ENCODE measurements around the gene SBF2.
"Not testable (repeated sequence)": the region's sequence is repeated elsewhere in the genome, so short reads cannot be mapped to it uniquely, and the experiment has no call there.

SBF2 gene

GRCh38 chr11:10130875-10131274 is 163.1 kb downstream of the SBF2 start:
- no peak overlapping the region for H3K27ac ChIP-seq (ENCODE audit: low read length)
- no peak for DNase-seq
- H3K4me2 ChIP-seq (ENCODE audit: low read depth, low read length), result no peak overlapping the region
- H3K27me3 ChIP-seq (replicated peaks; ENCODE audit: insufficient read depth, low read length), result no peaks in the 10 kb centered on the region
- no peaks in the 10 kb centered on the region for H4K20me1 ChIP-seq (ENCODE audit: insufficient read depth, low read length)
- no peak overlapping the region for H3K9ac ChIP-seq (ENCODE audit: low read length)
- H2AFZ ChIP-seq (ENCODE audit: low read length), result no peak overlapping the region
- no peaks in the 10 kb centered on the region for H3K9me2 ChIP-seq (replicated peaks; ENCODE audit: insufficient read depth, low read length)
- H3K4me1 ChIP-seq (ENCODE audit: low read length), result no peaks in the 10 kb centered on the region
- no peaks in the 10 kb centered on the region for H3F3A ChIP-seq (ENCODE audit: insufficient read depth, low read length)
- no peaks in the 10 kb centered on the region for H3K79me2 ChIP-seq (ENCODE audit: low read length)
- no peaks in the 10 kb centered on the region for H3K36me3 ChIP-seq (replicated peaks; ENCODE audit: insufficient read depth, low read length)
- TF ChIP-seq CTCF (IDR thresholded peaks at IDR 0.05; ENCODE audit: low read length), result no peak
- TF ChIP-seq EZH2 (optimal IDR thresholded peaks at IDR 0.05; ENCODE audit: low read depth, low read length), result no peak
- no peak for TF ChIP-seq EZH2phosphoT487 (IDR thresholded peaks at IDR 0.05; ENCODE audit: low read length)
- H3K4me3 ChIP-seq (ENCODE audit: low read length), result no peak overlapping the region
- H3K9me3 ChIP-seq (replicated peaks; ENCODE audit: insufficient read depth, low read length), result no peaks in the 10 kb centered on the region

- not testable (repeated sequence) for H3K79me2 ChIP-seq (ENCODE audit: low read length); H3K9me3 ChIP-seq (replicated peaks; ENCODE audit: insufficient read depth, low read length); H3K4me3 ChIP-seq (ENCODE audit: low read length); H3K27me3 ChIP-seq (replicated peaks; ENCODE audit: insufficient read depth, low read length); H3F3A ChIP-seq (ENCODE audit: insufficient read depth, low read length); H3K27ac ChIP-seq (ENCODE audit: low read length); H3K4me1 ChIP-seq (ENCODE audit: low read length); H4K20me1 ChIP-seq (ENCODE audit: insufficient read depth, low read length); H2AFZ ChIP-seq (ENCODE audit: low read length); H3K9ac ChIP-seq (ENCODE audit: low read length); H3K9me2 ChIP-seq (replicated peaks; ENCODE audit: insufficient read depth, low read length); DNase-seq; H3K4me2 ChIP-seq (ENCODE audit: low read depth, low read length); H3K36me3 ChIP-seq (replicated peaks; ENCODE audit: insufficient read depth, low read length)
Measured at GRCh38 chr11:10129184-10129583, 164.8 kb downstream of the SBF2 start.

- Histone ChIP-seq H2AFZ (ENCODE audit: low read length) (no peak overlapping the region), H3K36me3 (replicated peaks; ENCODE audit: insufficient read depth, low read length) (no peaks in the 10 kb centered on the region), H3K9ac (ENCODE audit: low read length) (no peak overlapping the region), H3K4me2 (ENCODE audit: low read depth, low read length) (no peak overlapping the region), H3K4me3 (ENCODE audit: low read length) (no peak overlapping the region), H3K4me1 (ENCODE audit: low read length) (no peaks in the 10 kb centered on the region), H3K79me2 (ENCODE audit: low read length) (no peaks in the 10 kb centered on the region), H4K20me1 (ENCODE audit: insufficient read depth, low read length) (no peaks in the 10 kb centered on the region), H3K27ac (ENCODE audit: low read length) (no peak overlapping the region), H3K27me3 (replicated peaks; ENCODE audit: insufficient read depth, low read length) (no peaks in the 10 kb centered on the region), H3K9me2 (replicated peaks; ENCODE audit: insufficient read depth, low read length) (no peaks in the 10 kb centered on the region), H3F3A (ENCODE audit: insufficient read depth, low read length) (no peaks in the 10 kb centered on the region), H3K9me3 (replicated peaks; ENCODE audit: insufficient read depth, low read length) (no peaks in the 10 kb centered on the region)
- DNase-seq, result no peak
- TF ChIP-seq EZH2 (optimal IDR thresholded peaks at IDR 0.05; ENCODE audit: low read depth, low read length) (no peak), CTCF (IDR thresholded peaks at IDR 0.05; ENCODE audit: low read length) (no peak), EZH2phosphoT487 (IDR thresholded peaks at IDR 0.05; ENCODE audit: low read length) (no peak)
Measured at GRCh38 chr11:10125522-10126133, 168.4 kb downstream of the SBF2 start.

GRCh38 chr11:10122326-10123197 is 171.5 kb downstream of the SBF2 start:
- no peaks in the 10 kb centered on the region for H3K27me3 ChIP-seq (replicated peaks; ENCODE audit: insufficient read depth, low read length)
- no peak overlapping the region for H3K9ac ChIP-seq (ENCODE audit: low read length)
- H3K4me1 ChIP-seq (ENCODE audit: low read length), result no peaks in the 10 kb centered on the region
- H3K4me3 ChIP-seq (ENCODE audit: low read length), result no peak overlapping the region
- H3K4me2 ChIP-seq (ENCODE audit: low read depth, low read length), result no peak overlapping the region
- no peaks in the 10 kb centered on the region for H4K20me1 ChIP-seq (ENCODE audit: insufficient read depth, low read length)
- H3K9me2 ChIP-seq (replicated peaks; ENCODE audit: insufficient read depth, low read length), result no peaks in the 10 kb centered on the region
- no peaks in the 10 kb centered on the region for H3K36me3 ChIP-seq (replicated peaks; ENCODE audit: insufficient read depth, low read length)
- H2AFZ ChIP-seq (ENCODE audit: low read length), result no peak overlapping the region
- H3K9me3 ChIP-seq (replicated peaks; ENCODE audit: insufficient read depth, low read length), result no peaks in the 10 kb centered on the region
- H3F3A ChIP-seq (ENCODE audit: insufficient read depth, low read length), result no peaks in the 10 kb centered on the region
- DNase-seq, result no peak
- no peak overlapping the region for H3K27ac ChIP-seq (ENCODE audit: low read length)
- no peaks in the 10 kb centered on the region for H3K79me2 ChIP-seq (ENCODE audit: low read length)
- TF ChIP-seq CTCF (IDR thresholded peaks at IDR 0.05; ENCODE audit: low read length), result no peak
- TF ChIP-seq EZH2phosphoT487 (IDR thresholded peaks at IDR 0.05; ENCODE audit: low read length), result no peak
- no peak for TF ChIP-seq EZH2 (optimal IDR thresholded peaks at IDR 0.05; ENCODE audit: low read depth, low read length)
